Measurements from ENCODE around the gene MSANTD1.
"Not testable (repeated sequence)": the region's sequence is repeated elsewhere in the genome, so short reads cannot be mapped to it uniquely, and the experiment has no call there.

The MSANTD1 gene

GRCh38 chr4:3291411-3291968 is 42.5 kb downstream of the MSANTD1 start:
- DNase-seq = no peak

- peak in 2 of 5 donors; percentile 13 to 33 for DNase-seq
Measured at GRCh38 chr4:3291969-3292570, 43.1 kb downstream of the MSANTD1 start.

GRCh38 chr4:3292571-3293400 is 43.8 kb downstream of the MSANTD1 start, which contains the start of gene RGS12:
RGS12 (plus strand) TSS chr4:3293021; CDS start chr4:3316171, 23,150 bp downstream.
- DNase-seq = peak; percentile 77 to 87 (median 78)

- no peak for DNase-seq
Measured at GRCh38 chr4:3293401-3294391, 44.7 kb downstream of the MSANTD1 start.

- DNase-seq = no peak
Measured at GRCh38 chr4:3294401-3295241, 45.7 kb downstream of the MSANTD1 start.

GRCh38 chr4:3295837-3296624 is 47.1 kb downstream of the MSANTD1 start:
- DNase-seq = no peak

- DNase-seq = no peak
Measured at GRCh38 chr4:3296651-3297050, 47.7 kb downstream of the MSANTD1 start.

GRCh38 chr4:3297066-3297859 is 48.3 kb downstream of the MSANTD1 start:
- no peak for DNase-seq

GRCh38 chr4:3299122-3299975 is 50.4 kb downstream of the MSANTD1 start:
- no peak for DNase-seq

- DNase-seq = no peak
Measured at GRCh38 chr4:3299976-3300671, 51.2 kb downstream of the MSANTD1 start.

GRCh38 chr4:3300882-3301281 is 51.9 kb downstream of the MSANTD1 start:
- DNase-seq = not testable (repeated sequence)

GRCh38 chr4:3301450-3302172 is 52.7 kb downstream of the MSANTD1 start:
- DNase-seq = no peak

GRCh38 chr4:3302173-3302785 is 53.3 kb downstream of the MSANTD1 start:
- DNase-seq = peak; percentile 50 to 81 (median 75)

- peak in 2 of 5 donors; percentile 15 to 34 for DNase-seq
Measured at GRCh38 chr4:3302786-3303564, 54.0 kb downstream of the MSANTD1 start.

GRCh38 chr4:3303565-3303824 is 54.5 kb downstream of the MSANTD1 start:
- DNase-seq = no peak

GRCh38 chr4:3303923-3304710 is 55.2 kb downstream of the MSANTD1 start:
- no peak for DNase-seq

Measured in T-helper 1 cell (primary cell).